HEK293 (cell line): ENCODE measurements around the gene RAD21L1.

ENCODE experiments used
- CTCF ChIA-PET: fragments of 350-600 bp; formaldehyde crosslinking; extraction: SDS; loops from one replicate; lab custom pipeline; 2021; ENCODE audit warnings: antibody characterized with exemption; lab: Yijun Ruan, JAX
- POLR2A ChIA-PET: fragments of 300-600 bp; formaldehyde crosslinking; extraction: SDS; loops from one replicate; lab custom pipeline; 2020; ENCODE audit warnings: antibody characterized with exemption, inconsistent platforms; lab: Yijun Ruan, JAX
- H3K27ac ChIP-seq: fragments of 200-500 bp; sonication (Bioruptor generic); 2 replicates; pipeline ENCODE4 v1.5.1; 2014; ENCODE audit warnings: low read depth, low read length, control low read depth, inconsistent platforms; ENCODE audit errors: extremely low read depth
- H3K36me3 ChIP-seq, 2 experiments: fragments of 200-500 bp in 1 of 2; sonication (Bioruptor generic) in 1 of 2; 1 replicate in 1 of 2; 2 replicates in 1 of 2; pipeline ENCODE4 v1.5.1; 2014 to 2017; ENCODE audit warnings: inconsistent platforms in 2 of 2, low read length in 2 of 2; ENCODE audit not compliant: control insufficient read depth in 2 of 2, insufficient read depth in 1 of 2
- H3K4me1 ChIP-seq: fragments of 200-500 bp; sonication (Bioruptor generic); 2 replicates; pipeline ENCODE4 v1.5.1; 2014; ENCODE audit warnings: mild to moderate bottlenecking, low read length, inconsistent platforms; ENCODE audit not compliant: control insufficient read depth, insufficient read depth
- H3K4me3 ChIP-seq: 2 replicates; pipeline ENCODE4 v1.5.1; 2011; ENCODE audit warnings: low read depth, mild to moderate bottlenecking, control low read depth, low read length, moderate library complexity
- H3K9me3 ChIP-seq: fragments of 200-500 bp; sonication (Bioruptor generic); 2 replicates; pipeline ENCODE4 v1.5.1; 2014; ENCODE audit warnings: low read depth, low read length, inconsistent platforms; ENCODE audit not compliant: control insufficient read depth, insufficient read depth
- GLI4 ChIP-seq: fragments of 450-650 bp; formaldehyde crosslinking; IDR thresholded peaks from 2 replicates; pipeline ENCODE4 v1.5.1; 2016; ENCODE audit warnings: missing biosample characterization, missing genetic modification characterization
- MZF1 ChIP-seq: fragments of 450-650 bp; formaldehyde crosslinking; IDR thresholded peaks from 2 replicates; pipeline ENCODE4 v1.5.1; 2017; ENCODE audit warnings: missing biosample characterization, missing genetic modification characterization, borderline replicate concordance
- PRDM10 ChIP-seq: fragments of 450-650 bp; formaldehyde crosslinking; IDR thresholded peaks from 2 replicates; pipeline ENCODE4 v1.5.1; 2016; ENCODE audit warnings: missing biosample characterization, missing genetic modification characterization
- ZBTB17 ChIP-seq: fragments of 450-650 bp; formaldehyde crosslinking; IDR thresholded peaks from 2 replicates; pipeline ENCODE4 v1.5.1; 2016; ENCODE audit warnings: missing biosample characterization, missing genetic modification characterization
- ZNF133 ChIP-seq: fragments of 450-650 bp; formaldehyde crosslinking; IDR thresholded peaks from 2 replicates; pipeline ENCODE4 v1.5.1; 2016; ENCODE audit warnings: missing biosample characterization, missing genetic modification characterization
- ZNF184 ChIP-seq: fragments of 450-650 bp; IDR thresholded peaks from 2 replicates; pipeline ENCODE4 v1.5.1; 2018; ENCODE audit warnings: missing biosample characterization, mild to moderate bottlenecking, missing genetic modification characterization
- ZNF335 ChIP-seq: fragments of 450-650 bp; formaldehyde crosslinking; conservative IDR thresholded peaks from 2 replicates; pipeline ENCODE4 v1.5.1; 2016; ENCODE audit warnings: missing biosample characterization, missing genetic modification characterization
- ZNF362 ChIP-seq: fragments of 450-650 bp; formaldehyde crosslinking; IDR thresholded peaks from 2 replicates; pipeline ENCODE4 v1.5.1; 2016; ENCODE audit warnings: missing biosample characterization, missing genetic modification characterization
- ZNF404 ChIP-seq: fragments of 450-650 bp; formaldehyde crosslinking; IDR thresholded peaks from 2 replicates; pipeline ENCODE4 v1.5.1; 2017; ENCODE audit warnings: missing biosample characterization, missing genetic modification characterization
- ZNF521 ChIP-seq: fragments of 450-650 bp; formaldehyde crosslinking; IDR thresholded peaks from 2 replicates; pipeline ENCODE4 v1.5.1; 2017; ENCODE audit warnings: missing biosample characterization, mild to moderate bottlenecking, missing genetic modification characterization
- ZNF658 ChIP-seq: fragments of 450-650 bp; formaldehyde crosslinking; IDR thresholded peaks from 2 replicates; pipeline ENCODE4; 2016; ENCODE audit warnings: missing biosample characterization, missing genetic modification characterization
- ZSCAN16 ChIP-seq: fragments of 450-650 bp; formaldehyde crosslinking; IDR thresholded peaks from 2 replicates; pipeline ENCODE4 v1.5.1; 2016; ENCODE audit warnings: missing biosample characterization, missing genetic modification characterization
- ZSCAN4 ChIP-seq: fragments of 450-650 bp; formaldehyde crosslinking; IDR thresholded peaks from 2 replicates; pipeline ENCODE4 v1.5.1; 2017; ENCODE audit warnings: missing biosample characterization, missing genetic modification characterization

The RAD21L1 gene

GRCh38 chr20:1254254-1254653 lies 28.4 kb downstream of the RAD21L1 start:
- no peak overlapping the region for H3K4me3 ChIP-seq
- POLR2A ChIA-PET = interaction anchor here (1.9 kb wide), 1 partner anchor 12 kb away, joined by 6 read pairs; the partner anchor contains the start of gene SNPH
- no peaks in the 10 kb centered on the region for H3K36me3 ChIP-seq
- TF ChIP-seq ZBTB17 = no peak
- H3K4me1 ChIP-seq = peaks cover 4% of the 10 kb centered on the region
- no peak overlapping the region for H3K27ac ChIP-seq
- no peaks in the 10 kb centered on the region; the same call in 1 of the 2 replicates for H3K9me3 ChIP-seq
- CTCF ChIA-PET = interaction anchor here (0.6 to 0.9 kb wide), 2 partner anchors 59 to 614 kb away, joined by 4 to 7 read pairs; no protein-coding TSS in a partner anchor

- ChIA-PET CTCF (interaction anchor here (0.8 kb wide), 1 partner anchor 644 kb away, joined by 3 read pairs; no protein-coding TSS in a partner anchor), POLR2A (no interaction called here)
- H3K4me3 ChIP-seq = no peak overlapping the region
- no peak for TF ChIP-seq ZSCAN16
- no peak for TF ChIP-seq ZNF133
- TF ChIP-seq ZNF404 (tag by site-specific recombination) = no peak
- H3K4me1 ChIP-seq = peaks cover 4% of the 10 kb centered on the region
- H3K9me3 ChIP-seq = no peaks in the 10 kb centered on the region; the same call in 1 of the 2 replicates
- no peaks in the 10 kb centered on the region for H3K36me3 ChIP-seq
- no peak overlapping the region for H3K27ac ChIP-seq
These were observed 29.8 kb downstream of the RAD21L1 start for GRCh38 chr20:1255675-1256074.

GRCh38 chr20:1263853-1264252 lies 38.0 kb downstream of the RAD21L1 start:
- Histone ChIP-seq H3K9me3 (no peaks in the 10 kb centered on the region), H3K36me3 (peaks cover 0 to 2% of the 10 kb centered on the region in 2 experiments; a peak in 1 of 3 replicates), H3K4me3 (no peak overlapping the region), H3K27ac (no peak overlapping the region), H3K4me1 (peaks cover 7% of the 10 kb centered on the region)
- ChIA-PET CTCF (interaction anchor here (0.6 to 1.1 kb wide), 2 partner anchors 68 to 240 kb away, joined by 3 to 4 read pairs; no protein-coding TSS in a partner anchor), POLR2A (interaction anchor here (1.2 kb wide), 1 partner anchor 38 kb away, joined by 3 read pairs; the partner anchor contains the start of gene RAD21L1)
- no peak for TF ChIP-seq ZNF184 (tag by site-specific recombination)
- TF ChIP-seq MZF1 (tag by site-specific recombination) = no peak
- 0 out of 2 replicates have a peak, but pooled peaks have one; percentile 18 for TF ChIP-seq ZBTB17
- peak; percentile 82 for TF ChIP-seq ZNF335 (tag by site-specific recombination)
- TF ChIP-seq ZNF362 = peak; percentile 79
- peak; percentile 22; the same call in 1 of the 2 replicates for TF ChIP-seq PRDM10 (tag by site-specific recombination)

- CTCF ChIA-PET = interaction anchor here (0.5 to 1.1 kb wide), 4 partner anchors 48 to 239 kb away, joined by 3 to 5 read pairs (median 4); partner anchors contain the start of gene C20orf202
These were observed 38.9 kb downstream of the RAD21L1 start for GRCh38 chr20:1264727-1265126.

More at GRCh38 chr20:1264727-1265126, 38.9 kb downstream of the RAD21L1 start:
- H3K27ac ChIP-seq = no peak overlapping the region
- H3K36me3 ChIP-seq = peaks cover 0 to 11% of the 10 kb centered on the region in 2 experiments; a peak in 1 of 3 replicates
- POLR2A ChIA-PET = interaction anchor here (1.2 kb wide), 2 partner anchors 10 to 39 kb away, joined by 3 read pairs; partner anchors contain the start of gene RAD21L1
- H3K4me3 ChIP-seq = no peak overlapping the region
- H3K9me3 ChIP-seq = no peaks in the 10 kb centered on the region
- TF ChIP-seq GLI4 (tag by site-specific recombination) (no peak), ZNF658 (no peak), ZNF521 (tag by site-specific recombination) (no peak), ZSCAN4 (tag by site-specific recombination) (no peak)
- TF ChIP-seq, all 188 proteins: peak for 0
- peaks cover 7% of the 10 kb centered on the region for H3K4me1 ChIP-seq
